D341Med (cell line): ENCODE data around the gene NPR1.
"Not testable (repeated sequence)": the region's sequence is repeated elsewhere in the genome, so short reads cannot be mapped to it uniquely, and the experiment has no call there.

Experiments
- DNase-seq: peaks from one replicate; pipeline ENCODE4 v3.0.0; 2012; ENCODE audit warnings: low spot score

The NPR1 gene

GRCh38 chr1:153678519-153679336 is at the start of gene NPR1:
TSS of gene NPR1 (plus strand) at chr1:153678688. CDS start at chr1:153679109, 421 bp downstream.
- peak; percentile 85 for DNase-seq

- DNase-seq, result no peak
These were observed 49.2 kb upstream of the NPR1 start for GRCh38 chr1:153629343-153629665.

GRCh38 chr1:153629971-153630370 is 48.5 kb upstream of the NPR1 start:
- peak; percentile 30 for DNase-seq

GRCh38 chr1:153630384-153630783 is 48.1 kb upstream of the NPR1 start:
- no peak for DNase-seq

GRCh38 chr1:153631047-153632022 is 47.2 kb upstream of the NPR1 start:
- DNase-seq, result no peak

- no peak for DNase-seq
These were observed 45.2 kb upstream of the NPR1 start for GRCh38 chr1:153633161-153633753.

- peak; percentile 98 for DNase-seq
These were observed 44.5 kb upstream of the NPR1 start, which contains the start of gene CHTOP for GRCh38 chr1:153633754-153634665. TSS of gene CHTOP (plus strand) at chr1:153634066. CDS start at chr1:153636589, 2,523 bp downstream.

- DNase-seq, result no peak
These were observed 42.6 kb upstream of the NPR1 start for GRCh38 chr1:153635872-153636271.

GRCh38 chr1:153636312-153636711 is 42.2 kb upstream of the NPR1 start:
- DNase-seq, result no peak

GRCh38 chr1:153638261-153638660 is 40.2 kb upstream of the NPR1 start:
- no peak for DNase-seq

GRCh38 chr1:153639280-153639679 is 39.2 kb upstream of the NPR1 start:
- DNase-seq, result no peak

- not testable (repeated sequence) for DNase-seq
These were observed 38.3 kb upstream of the NPR1 start for GRCh38 chr1:153640213-153640612.

- DNase-seq, result no peak
These were observed 37.6 kb upstream of the NPR1 start for GRCh38 chr1:153640861-153641260.

GRCh38 chr1:153642161-153642560 is 36.3 kb upstream of the NPR1 start:
- DNase-seq, result no peak

- DNase-seq, result no peak
These were observed 35.4 kb upstream of the NPR1 start for GRCh38 chr1:153643100-153643499.

GRCh38 chr1:153643816-153644215 is 34.7 kb upstream of the NPR1 start:
- no peak for DNase-seq

GRCh38 chr1:153646672-153647345 is 31.7 kb upstream of the NPR1 start:
- DNase-seq, result no peak

GRCh38 chr1:153647346-153647714 is 31.2 kb upstream of the NPR1 start:
- no peak for DNase-seq

- no peak for DNase-seq
These were observed 30.4 kb upstream of the NPR1 start for GRCh38 chr1:153648000-153648643.

- DNase-seq, result no peak
These were observed 29.2 kb upstream of the NPR1 start for GRCh38 chr1:153649137-153649862.
